GM18519 (cell line): ENCODE measurements around the gene C10orf71.

Experiments
- ATAC-seq: cut with Tn5 transposase; IDR thresholded peaks from one replicate; pipeline ENCODE4 v1.9.1; 2021; ENCODE audit warnings: mild to moderate bottlenecking, moderate library complexity; ENCODE audit not compliant: unreplicated experiment, low FRiP score

Gene C10orf71

DNA sequence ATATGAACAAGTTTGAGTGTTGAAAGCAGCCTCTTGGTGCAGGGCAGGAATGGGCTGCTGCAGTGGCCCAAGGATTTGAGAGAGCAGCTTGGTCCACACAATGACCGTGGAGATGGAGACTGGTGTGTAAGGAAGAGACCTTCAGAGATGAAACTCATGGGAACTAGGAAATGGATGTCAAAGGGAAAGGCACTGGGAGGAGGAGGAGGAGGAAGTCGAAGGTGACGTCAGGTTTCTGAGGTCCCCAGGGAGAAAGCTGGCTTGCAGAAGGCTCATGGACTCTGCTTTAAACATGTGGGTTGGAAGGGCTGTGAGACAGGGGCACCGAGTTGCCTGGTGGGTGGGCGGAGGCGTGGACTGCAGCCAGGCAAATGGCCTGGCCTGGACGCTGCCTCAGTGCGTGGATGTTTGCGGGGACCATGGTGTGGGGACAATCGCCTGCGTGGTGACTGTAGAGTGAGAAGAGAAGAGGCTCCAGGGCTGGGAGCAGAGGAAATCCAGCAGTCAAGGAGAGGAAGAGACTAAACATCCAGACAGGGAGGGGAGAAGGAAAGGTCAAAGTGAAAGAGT lies 14.6 kb downstream of the C10orf71 start:
- ATAC-seq = no peak

DNA sequence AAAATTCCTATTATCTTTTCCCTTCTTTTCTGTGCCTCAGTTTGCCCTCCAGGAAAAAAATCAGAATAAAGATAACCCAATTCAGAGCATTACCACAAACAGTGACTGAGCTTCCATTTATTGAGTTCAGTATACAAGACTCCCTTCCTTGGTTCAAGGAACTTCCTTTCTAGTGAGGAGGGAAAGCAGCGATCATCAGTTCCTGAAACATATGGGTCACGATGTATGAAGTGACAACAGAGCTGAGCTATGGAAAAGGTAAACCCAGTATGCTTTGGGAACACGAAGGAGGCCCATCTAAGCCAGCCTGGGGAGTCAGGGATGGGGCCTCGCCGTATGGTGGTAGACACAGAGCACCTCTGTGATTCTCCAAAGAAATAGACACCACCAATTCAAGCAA lies 15.8 kb downstream of the C10orf71 start:
- no peak for ATAC-seq

DNA sequence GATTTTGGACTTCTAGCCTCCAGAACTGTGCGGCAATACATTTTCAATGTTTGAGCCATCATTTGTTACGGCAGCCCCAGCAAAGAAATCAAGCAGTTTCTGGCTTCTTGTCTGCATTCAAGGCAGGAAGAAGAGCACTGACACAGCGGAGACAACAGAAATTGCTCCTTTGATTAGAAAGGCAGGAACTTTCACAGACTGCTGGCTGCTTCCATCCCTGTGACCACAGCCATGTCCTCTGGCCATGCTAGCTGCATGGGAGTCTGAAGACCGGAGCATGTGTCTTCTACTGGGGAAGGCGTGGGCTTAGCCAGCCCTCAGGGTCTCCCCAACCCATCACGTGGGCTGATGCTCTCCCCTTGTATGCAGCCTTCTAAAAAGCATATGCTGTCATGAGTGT lies 19.1 kb downstream of the C10orf71 start:
- ATAC-seq = no peak

DNA sequence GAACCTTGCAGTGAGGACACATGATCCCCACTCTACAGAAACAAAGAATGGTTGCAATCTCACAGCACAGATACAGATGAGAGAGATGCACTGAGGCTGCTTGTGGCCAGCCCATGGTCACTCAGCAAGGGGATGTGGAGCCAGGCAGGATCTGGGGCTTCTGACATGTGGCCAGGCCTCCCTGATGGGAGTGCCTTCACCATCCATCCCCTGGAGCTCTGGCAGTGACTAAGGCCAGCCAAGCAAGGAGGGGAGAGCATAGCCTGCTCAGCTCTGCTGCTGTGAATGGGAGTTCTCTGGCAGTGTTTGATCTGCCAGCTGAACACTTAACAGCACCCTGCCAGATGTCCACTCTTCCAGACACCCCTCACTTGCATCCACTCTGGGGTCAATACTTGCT lies 19.8 kb downstream of the C10orf71 start:
- ATAC-seq = no peak

DNA sequence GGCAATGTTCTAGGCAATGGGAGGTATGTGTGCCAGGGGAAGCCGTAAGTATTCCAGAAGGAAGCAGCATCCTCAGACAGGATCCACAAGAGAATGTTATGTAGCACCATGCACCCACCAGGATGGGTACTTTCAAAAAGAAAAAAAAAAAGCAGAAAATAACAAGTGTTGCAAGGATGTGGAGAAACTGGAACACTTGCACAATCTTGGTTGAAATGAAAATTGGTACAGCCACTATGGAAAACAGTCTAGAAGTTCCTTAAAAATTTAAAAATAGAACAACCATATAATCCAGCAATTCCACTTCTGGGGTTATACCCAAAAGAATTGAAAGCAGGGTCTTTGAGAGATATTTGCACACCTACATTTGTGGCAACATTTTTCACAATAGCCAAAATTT lies 20.2 kb downstream of the C10orf71 start:
- no peak for ATAC-seq

DNA sequence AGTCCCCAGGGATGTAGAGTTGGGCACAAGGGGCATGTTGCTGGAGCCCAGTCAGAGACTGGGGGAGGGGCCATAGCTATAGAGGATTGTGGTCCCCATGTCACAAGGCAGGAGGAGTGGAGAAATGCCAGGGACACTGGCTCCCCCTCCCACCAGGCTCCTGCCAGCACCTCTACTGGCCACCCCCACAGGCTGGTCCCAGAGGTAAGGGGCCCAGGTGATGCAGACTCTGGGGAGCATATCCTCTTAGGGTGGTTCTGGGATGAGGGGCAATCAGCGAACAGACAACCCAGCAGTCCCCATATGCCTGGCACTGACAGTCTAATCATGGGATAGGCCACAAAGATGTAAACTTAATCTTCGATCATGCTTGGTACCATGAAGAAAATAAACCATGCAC lies 21.2 kb downstream of the C10orf71 start:
- ATAC-seq = no peak

DNA sequence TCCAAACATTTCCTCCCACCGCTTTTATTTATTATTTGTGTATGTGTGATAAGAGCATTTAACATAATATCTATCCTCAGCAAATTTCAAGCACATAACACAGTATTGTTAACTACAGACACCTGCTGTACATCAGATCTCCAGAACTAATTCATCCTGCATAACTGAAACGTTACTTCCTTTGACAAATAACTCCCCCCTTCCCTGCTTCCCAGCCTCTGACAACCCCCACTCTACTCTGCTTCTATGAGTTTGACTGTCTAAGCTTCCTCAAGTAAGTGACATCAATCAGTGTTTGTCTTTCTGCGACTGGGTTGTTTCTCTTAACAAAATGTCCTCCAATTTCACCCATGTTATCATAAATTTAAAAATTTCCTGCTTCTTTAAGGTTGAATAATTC lies 22.1 kb downstream of the C10orf71 start:
- ATAC-seq = no peak

DNA sequence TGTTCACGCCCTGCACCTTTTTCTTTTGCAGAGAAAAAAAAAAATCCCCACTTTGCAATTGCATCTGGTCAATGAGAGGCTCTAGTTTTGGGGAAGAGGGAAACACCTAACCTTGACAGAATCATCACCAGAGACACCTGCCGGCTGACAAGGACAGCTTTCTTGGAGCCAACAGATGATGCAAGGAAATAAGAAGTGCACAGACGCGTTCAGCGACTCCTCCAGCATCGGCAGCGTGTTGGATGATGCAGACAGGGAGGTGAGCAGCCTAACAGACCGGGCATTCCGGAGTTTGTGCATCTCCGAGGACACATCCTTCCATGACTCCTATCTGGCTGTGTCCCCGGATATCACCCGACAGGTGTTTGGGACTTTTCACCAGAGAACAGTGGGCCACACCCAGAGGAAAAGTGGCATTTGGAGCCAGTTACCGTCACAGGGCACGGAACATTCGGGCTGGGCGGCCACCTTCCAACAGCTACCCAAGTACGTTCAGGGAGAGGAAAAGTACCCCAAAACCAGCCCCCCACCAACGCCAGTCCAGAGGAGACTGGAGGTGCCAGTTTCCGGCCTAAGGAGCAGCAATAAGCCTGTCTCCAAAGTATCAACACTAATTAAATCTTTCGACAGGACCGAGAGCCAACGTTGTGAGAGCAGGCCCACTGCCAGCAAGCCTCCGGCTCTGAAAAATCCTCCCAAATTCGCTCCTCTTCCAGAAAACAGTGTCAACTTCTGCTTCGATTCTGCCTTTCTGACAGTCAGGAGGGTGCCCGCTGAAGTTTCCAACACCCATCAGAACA lies 23.6 kb downstream of the C10orf71 start:
- ATAC-seq = no peak

DNA sequence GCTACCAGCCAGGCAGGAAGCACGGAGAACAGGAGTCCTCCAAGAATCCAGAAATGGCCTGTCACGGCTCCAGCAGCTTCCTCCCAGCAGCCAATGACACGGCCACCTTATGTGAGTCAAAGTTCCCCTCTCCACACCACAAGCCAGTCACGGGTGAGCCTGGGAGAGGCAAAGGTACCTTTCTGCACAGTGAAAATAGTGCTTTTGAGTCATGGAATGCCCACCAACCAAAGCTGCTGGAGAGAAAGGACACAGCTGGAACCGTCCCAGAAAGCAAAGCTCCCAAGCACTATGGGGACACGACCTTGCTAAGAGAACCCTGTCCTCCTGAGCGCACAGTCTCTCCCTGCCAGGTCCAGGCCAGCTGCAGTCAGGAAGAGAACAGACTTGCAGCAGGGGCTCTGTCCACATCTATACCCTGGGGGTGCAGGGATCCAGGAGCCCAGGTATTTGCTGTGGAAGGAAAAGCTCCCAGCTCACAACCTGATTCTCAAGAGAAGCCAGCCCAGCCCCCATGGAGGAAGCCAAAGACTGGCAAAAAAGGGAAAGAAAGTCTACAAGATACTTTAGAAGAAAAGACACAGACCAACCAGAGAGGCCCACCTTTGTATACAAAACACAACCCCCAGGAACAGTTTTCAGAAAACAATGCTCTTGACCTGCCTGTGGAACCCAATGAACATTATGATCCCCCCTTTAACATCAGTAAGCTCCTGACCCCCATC lies 24.4 kb downstream of the C10orf71 start:
- no peak for ATAC-seq

DNA sequence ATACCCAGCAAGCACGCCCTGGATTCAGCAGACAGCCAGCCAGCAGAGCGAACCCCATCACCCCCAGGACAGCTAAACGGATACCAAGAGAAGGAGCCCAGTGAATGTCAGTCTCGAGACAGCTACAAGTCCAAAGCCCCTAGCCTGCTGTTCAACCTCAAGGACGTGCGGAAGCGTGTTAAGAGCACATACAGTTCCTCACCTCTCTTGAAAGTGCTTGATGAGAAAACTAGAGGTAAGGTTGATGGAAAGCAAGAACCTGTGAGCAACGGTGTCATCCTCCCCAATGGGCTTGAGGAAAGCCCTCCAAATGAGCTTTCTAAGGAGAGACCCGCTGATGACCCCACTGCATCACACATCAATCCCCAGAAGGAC lies 24.9 kb downstream of the C10orf71 start:
- no peak for ATAC-seq

DNA sequence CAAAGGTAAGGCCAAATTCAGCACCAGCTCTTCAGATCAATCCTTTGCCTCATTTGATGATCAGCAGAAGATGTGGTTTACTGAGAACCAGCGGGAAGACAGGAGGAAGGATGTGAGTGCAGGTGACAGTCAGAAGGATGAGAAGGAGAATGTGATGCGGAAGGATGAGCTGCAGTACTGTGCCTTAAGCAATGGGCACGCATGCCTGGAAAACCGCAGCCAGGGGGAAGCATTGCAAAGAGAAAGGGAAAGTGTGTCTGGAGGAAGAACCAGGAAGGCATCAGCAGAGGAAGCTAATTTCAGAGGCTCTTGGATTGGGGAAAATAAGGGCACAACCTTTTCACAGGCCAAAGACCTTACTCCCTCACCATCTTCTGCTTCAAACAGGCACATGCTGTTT lies 25.7 kb downstream of the C10orf71 start:
- ATAC-seq = no peak

DNA sequence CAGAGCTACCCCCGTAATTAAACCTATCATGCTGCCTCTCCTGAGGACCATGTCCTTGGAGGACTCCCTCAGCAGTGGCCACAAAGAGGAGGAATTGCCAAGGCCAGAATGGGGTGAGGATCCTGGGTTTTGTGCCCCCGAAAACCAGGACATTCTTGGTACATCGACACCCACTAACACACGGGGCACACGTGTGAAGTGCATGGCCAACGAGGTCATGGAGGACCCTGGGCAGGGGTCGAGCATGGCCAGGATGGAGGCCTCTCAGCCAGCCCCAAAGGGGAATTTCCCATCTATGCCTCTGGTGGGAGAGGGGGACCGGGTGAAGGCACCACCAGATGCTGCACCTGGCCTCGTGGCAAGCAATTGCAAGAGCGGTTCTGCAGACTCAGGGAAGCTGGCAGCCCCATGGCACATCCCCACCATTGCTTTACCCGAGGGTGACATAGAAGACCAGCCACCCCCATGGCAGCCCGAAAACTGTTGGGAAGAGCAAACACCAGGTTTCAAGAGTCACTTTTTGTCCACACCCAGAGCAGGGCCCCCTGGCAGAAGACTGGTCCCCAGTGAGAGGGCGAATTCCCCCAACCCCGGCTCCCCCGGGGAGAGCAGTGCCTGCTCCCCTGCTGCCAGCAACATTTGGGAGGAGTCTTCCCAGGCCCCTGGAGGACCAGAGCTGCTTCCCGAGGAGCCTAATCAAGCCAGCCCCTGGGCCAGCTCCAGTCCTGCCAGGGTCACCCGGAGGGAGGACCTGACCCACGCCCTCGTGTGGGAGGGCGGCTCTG lies 26.4 kb downstream of the C10orf71 start:
- ATAC-seq = no peak

DNA sequence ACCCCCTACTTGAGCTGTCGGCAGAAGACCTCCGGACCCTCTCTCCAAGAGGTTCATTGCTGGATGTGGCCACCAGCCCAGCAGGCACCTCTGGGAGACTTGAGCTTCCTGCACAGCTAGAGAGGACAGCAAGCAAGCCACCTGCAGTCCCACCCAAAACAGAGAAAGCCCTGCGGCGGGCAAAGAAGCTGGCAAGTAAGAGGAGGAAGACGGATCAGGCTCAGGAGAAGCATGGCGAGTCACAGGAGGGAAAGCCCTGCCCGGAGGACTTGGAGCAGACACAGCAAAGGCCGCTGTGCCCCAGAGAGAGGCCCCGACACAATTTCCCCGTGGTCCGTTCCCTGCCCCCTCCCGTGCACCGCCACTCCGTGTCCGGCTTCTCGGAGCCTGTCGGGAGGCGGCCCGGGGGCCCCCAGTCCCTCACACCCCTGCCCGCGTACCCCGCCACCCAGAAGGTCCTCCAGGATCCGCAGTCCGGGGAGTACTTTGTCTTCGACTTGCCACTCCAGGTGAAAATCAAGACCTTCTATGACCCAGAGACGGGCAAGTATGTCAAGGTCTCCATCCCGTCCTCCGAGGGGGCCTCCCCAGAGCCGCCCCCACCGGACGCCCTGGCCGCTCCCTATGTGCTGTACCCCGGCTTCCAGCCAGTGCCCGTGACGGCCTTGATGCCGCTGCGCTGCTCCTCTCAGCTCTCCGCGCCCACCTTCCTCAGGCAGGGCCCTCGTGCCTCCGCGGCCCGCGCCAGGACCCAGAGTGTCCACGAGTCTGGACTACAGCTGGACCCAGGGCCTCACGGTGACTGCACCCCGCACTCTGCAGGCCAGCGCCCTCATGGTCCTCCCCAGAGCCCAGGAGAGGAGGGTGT lies 27.2 kb downstream of the C10orf71 start:
- no peak for ATAC-seq

DNA sequence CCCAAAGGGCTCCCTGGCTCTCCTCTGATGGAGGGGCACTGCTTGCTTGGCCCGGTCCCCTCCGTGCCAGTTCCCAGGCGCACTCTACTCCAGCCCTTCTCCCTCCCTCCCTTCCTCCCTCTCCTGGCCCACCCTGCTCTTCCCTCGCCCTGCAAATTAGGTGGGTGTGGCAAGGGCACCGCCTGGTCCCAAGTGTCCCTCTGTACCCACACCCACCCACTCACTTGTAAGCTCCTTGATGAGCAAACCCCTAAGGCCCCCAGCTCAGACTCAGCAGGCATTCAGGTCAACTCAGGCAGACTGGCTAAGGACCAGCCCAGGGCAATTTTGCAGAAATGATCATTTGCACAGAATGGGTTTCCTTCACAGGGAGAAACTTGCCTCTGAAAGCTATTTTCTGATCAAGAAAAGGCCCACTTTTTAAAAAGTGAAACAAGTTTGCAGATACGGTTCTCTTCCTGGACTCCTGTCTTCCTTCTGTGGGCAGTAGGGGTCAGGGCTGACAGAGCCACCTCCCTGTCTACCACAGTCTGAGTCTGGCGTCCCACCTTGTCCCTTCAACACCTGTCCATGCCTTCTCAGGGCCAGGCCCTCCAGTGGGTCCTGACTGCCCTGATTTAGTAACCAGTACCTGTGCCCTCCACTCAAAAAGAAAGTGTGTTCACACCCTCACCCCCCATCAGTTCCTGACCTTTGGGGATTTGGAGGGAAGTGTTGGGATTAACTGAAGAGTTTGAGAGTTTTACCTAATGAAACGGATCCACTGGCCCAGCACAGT lies 28.3 kb downstream of the C10orf71 start:
- ATAC-seq = no peak

DNA sequence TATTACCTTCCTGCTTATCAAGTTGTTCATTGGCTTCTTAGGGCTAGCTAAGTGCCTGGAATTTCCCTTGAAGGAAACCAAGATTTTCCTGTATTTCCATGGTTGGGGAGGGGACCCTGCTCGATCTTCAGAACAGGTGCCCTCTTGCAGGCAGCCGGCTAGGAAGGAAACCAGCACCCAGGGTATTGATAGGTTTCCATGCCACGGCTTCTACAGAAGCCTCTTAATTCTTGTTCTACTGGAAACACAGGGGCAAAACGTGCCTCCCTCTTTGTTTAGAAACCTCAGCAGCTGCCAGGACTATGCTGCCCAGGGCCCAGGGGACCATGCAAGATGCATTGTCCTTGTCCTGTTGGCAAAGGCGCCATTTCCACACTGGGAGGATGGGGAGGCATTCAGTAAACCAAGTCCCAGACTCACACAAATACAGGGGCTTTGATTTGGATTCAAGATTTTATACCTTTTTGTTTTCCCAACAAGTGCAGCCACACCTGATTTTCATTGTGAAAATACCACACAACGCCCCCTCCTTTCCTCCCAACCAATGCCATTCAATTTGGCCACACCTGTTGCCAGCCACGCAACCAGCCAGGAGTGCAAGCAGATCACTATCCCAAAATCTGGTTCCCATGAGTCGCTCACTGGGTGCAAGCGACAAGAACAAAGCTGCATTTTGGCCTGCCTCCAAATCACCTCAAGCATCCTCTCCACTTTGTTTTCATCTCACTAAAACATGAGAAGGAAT lies 29.6 kb downstream of the C10orf71 start:
- no peak for ATAC-seq

DNA sequence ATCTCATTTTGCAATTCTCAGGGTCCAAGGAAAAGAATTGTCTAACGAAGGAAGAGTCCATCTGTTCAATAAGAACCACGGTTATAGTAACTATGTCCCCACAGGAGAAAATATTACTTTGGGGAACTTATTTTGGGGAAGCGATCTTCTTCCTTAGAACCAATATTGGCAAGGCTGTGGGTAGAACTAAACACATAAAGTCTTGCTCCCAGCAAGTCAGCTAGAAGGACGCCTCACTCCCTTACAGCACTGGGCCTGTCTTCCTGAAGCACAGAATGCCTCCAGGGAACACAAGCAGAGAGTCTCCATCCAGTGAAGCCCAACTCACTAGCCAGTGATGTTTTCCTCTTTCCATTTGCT lies 30.2 kb downstream of the C10orf71 start:
- ATAC-seq = no peak

DNA sequence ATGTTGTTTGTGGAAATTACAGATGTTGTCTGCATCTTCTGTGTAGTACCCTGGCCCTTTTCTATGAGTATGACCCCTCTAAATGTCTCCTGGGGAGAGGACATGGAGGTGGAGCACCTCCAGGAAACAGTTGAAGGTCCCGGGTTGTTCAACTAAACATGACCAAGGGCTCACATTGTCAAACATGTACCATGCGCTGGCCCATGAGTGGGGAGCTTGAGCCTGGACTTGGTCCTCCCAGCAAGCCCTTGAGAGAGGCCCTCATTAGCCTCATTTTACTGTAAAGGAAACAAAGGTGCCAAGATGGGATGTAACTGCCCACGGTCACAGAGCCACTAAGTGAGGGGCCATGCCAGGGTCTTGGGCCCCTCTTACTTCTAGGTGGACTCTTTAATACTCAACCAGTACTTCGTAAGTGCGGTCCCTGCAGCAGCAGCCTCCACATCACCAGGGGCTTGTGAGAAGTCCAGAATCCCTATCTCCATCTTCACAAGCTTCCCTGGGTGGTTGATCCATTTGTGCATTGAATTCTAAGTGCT lies 31.2 kb downstream of the C10orf71 start:
- no peak for ATAC-seq

DNA sequence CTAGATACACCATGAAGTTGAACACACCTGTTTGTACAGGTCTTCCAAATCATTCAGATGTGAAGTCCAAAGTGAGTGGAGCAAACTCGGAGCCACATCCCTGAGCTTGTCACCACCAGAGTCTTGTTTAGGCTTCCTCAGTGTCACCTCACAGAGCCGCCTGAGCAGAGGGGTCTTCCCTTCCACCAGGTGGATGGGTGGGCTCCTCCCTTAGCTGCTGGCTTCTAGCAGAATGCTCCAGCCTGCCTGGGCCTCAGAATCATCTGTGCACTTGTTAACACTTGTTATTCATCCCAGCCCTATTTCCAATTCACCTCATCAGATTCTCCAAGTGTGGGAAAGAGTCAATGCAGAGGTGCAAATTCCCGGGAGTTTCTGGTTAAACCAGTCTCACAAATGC lies 32.5 kb downstream of the C10orf71 start:
- ATAC-seq = no peak

DNA sequence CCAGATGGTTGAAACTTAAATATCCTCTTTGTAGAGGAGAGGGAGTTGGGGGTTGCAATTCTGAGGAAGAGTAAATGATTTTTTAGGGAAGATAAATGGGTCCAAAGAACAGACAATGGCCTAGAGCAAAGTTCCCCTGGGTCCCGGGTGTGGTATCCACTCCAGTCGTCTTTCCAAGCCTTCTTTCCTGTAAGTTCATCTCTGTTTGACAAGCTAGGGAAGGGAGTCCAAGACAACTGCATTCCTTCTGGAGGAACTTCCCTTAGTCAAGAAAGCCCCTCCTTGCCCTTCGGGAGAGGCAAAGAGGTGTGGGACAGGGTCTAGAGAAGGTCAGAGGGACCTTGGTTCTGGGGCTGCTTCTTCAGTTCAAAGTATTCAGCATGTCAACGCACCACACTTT lies 33.4 kb downstream of the C10orf71 start:
- ATAC-seq = no peak
